ENCODE results near the gene TMEM51. TPM values are rescaled to one million over a fixed set of nuclear protein-coding genes. Genes with fewer than 3 reads are reported as not detected.
A peak's percentile ranks its signal among the peaks of the same experiment; 100 is the strongest.

TMEM51 gene
- total and polyA plus RNA-seq, 2 of the 13 experiments (the other 11 are each of a cell fraction or from before 2014, with no cell fraction given), result 12.2 to 22.3 TPM

GRCh38 chr1:15181564-15181963, 28.0 kb downstream of the TMEM51 start (continued):
- TF ChIP-seq ARID5B (CRISPR knock-in tag; IDR thresholded peaks at IDR 0.05) (peak; percentile 40; the same call in 1 of the 2 replicates), PREB (CRISPR knock-in tag; IDR thresholded peaks at IDR 0.05) (no peak)

- H3K36me3 ChIP-seq (replicated peaks in 1 of 2; ENCODE audit: control insufficient read depth in 1 of 2, insufficient read depth in 2 of 2, low read length in 2 of 2), result peaks cover 0 to 26% of the 10 kb centered on the region in 2 experiments; a peak in 2 of 5 replicates
- CTCF ChIA-PET (ENCODE audit: low intra/inter-chr PET ratio, low total read pairs), result no interaction called here
- ATAC-seq, result no peak
- H3K4me2 ChIP-seq (ENCODE audit: low read depth, low read length), result no peak overlapping the region
- no peak for FAIRE-seq
- H3K4me1 ChIP-seq (ENCODE audit: insufficient read depth, low read length), result peaks cover 96% of the 10 kb centered on the region
- H4K20me1 ChIP-seq (ENCODE audit: insufficient read depth, low read length), result peaks cover 35% of the 10 kb centered on the region
- BruUV-seq (replicated peaks), result no TSS peak
- intact Hi-C loops (cut with micrococcal nuclease; ENCODE audit: unreplicated experiment) (loop anchor here (5.0 kb wide), 1 partner anchor 32 kb away; the partner anchor contains the start of gene TMEM51), in situ Hi-C loops (cut with HindIII; ENCODE audit: extremely low pct_ligation_motif_present, low pct_unique_long_range_greater_than_20kb) (no loop called here)
- H2AFZ ChIP-seq (ENCODE audit: low read length), result no peak overlapping the region
- no peaks in the 10 kb centered on the region for H3K27me3 ChIP-seq (ENCODE audit: control insufficient read depth in 1 of 2, insufficient read depth in 2 of 2, low read length in 2 of 2)
- H3K4me3 ChIP-seq (replicated peaks in 1 of 3; ENCODE audit: insufficient read depth in 1 of 3, low read depth in 2 of 3, low read length in 3 of 3), result no peak overlapping the region
- no peak for DNase-seq (ENCODE audit: low spot score)
- TF ChIP-seq ZHX2 (IDR thresholded peaks at IDR 0.05; ENCODE audit: low read depth) (no peak), ZHX2 (CRISPR knock-in tag; IDR thresholded peaks at IDR 0.05; ENCODE audit: borderline replicate concordance) (no peak), HNRNPUL1 (IDR thresholded peaks at IDR 0.05; ENCODE audit: low read depth, low read length) (no peak), ZNF768 (CRISPR knock-in tag; IDR thresholded peaks at IDR 0.05) (peak; percentile 79; the same call in 1 of the 2 replicates)
- 78% methylated on average over 7 of the region's 8 CpGs for WGBS (ENCODE audit: low lambda C conversion rate)
- H3K79me2 ChIP-seq (ENCODE audit: insufficient read depth, low read length), result peaks cover 70% of the 10 kb centered on the region
- H3K9ac ChIP-seq (ENCODE audit: insufficient read depth, low read depth, low read length), result no peak overlapping the region
- POLR2A ChIA-PET, result interaction anchor here (0.6 kb wide), 1 partner anchor 15 kb away, joined by 3 read pairs; no protein-coding TSS in a partner anchor
- H3K9me3 ChIP-seq (ENCODE audit: low read length), result no peaks in the 10 kb centered on the region
- H3K27ac ChIP-seq (ENCODE audit: extremely low read length, insufficient read depth, low read length), result no peak overlapping the region
These were observed 31.1 kb downstream of the TMEM51 start for GRCh38 chr1:15184436-15185241.
